NCI-H2227 treated with DMSO at 0.1 percent for 48 hours (cell line): ENCODE measurements around the gene CCDC66.

Experiments used
- DNase-seq: peaks from one replicate; lab custom pipeline; 2025; lab: John Stamatoyannopoulos, UW

CCDC66 gene

DNA sequence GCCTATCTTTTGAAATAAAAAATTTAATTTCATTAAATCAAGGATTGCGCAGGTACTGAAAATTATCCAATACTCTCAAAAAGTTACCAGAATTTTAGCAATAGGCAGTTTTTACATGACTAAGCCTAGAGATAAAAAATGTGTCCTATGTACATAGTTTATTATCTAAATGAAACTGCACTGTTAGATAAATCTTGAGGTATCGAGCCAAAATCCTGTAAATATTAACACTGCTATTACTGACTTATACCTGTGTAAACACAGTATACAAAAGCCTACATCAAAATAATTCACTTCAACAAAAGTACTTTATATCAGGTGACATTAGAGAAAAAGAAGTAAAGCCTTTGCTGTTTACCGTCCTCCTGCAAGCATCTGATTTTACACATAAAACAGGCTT, 65.4 kb downstream of the CCDC66 start:
- DNase-seq, result no peak

DNA sequence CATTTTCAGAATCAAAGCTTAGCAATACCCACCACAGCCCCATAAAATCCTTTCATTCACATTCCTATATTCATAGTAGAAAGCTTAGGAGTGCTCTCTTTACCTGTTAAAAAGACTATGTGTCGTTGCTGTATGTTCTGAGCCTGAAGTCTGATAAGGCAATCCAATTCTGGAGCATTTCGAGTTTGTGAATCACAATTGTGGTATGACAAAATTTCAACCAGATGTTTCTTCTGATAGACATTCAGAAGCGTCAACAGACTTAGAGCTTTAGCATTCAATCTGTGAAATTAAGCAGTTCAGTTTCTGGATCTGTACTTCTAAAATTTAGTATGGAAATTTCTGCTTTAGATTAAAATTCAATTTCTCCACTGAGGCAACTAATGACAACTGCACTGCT, 67.8 kb downstream of the CCDC66 start:
- DNase-seq, result no peak

DNA sequence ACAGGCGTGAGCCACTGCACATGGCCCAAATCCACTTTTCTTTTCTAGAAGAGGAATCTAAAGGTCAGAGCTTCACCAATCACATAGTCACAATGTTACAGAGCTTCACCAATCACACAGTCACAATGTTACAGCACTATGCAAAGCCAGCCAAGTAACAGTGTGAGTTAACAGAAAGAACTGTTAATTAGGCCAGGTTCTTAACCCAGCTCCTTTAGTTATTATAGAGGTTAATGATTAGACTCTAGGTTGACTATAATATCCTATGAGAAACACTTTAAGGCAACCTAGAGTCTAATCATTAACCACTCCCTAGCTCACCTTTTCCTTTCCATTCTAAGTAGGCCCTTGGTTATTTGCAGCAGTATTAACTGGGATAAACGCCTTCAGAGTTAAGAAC, 72.1 kb downstream of the CCDC66 start:
- DNase-seq, result no peak

DNA sequence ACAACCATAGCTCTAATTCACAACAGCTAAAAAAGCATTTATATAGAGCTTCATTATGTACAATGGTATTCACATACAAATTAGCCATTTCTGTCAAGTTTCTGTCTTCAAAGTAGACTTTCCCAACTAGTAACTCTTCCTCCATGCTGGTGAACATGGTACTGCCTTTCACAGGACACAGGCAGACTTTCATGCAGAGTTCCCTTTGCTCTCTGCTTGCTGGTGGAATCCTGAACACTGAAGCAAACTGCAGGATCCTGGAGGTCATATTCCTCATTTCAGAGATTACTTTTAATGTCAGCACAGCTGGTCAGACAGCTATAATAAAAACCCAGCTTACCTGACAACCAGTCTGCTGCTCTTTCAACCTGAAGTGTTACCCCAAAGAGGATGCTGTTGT, 72.5 kb downstream of the CCDC66 start:
- DNase-seq, result no peak

DNA sequence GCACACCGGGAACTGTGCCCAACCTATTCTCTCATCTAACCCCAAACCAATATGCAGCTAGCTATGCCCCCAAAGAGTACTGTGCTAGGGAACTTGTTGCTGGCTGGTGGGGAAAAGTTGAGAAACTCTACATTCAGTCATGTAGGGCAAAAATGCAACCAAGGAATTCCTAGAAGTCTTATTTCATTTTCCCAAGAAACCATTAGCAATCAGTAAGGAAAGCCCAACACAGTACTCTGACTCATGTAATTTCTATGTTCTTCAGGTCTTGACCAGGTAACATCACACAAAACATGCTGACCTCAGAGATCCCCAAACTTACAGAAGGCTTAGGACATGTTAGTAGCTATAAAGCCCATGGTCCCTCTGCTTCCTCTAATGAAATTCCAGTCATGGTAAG, 74.0 kb downstream of the CCDC66 start:
- no peak for DNase-seq

DNA sequence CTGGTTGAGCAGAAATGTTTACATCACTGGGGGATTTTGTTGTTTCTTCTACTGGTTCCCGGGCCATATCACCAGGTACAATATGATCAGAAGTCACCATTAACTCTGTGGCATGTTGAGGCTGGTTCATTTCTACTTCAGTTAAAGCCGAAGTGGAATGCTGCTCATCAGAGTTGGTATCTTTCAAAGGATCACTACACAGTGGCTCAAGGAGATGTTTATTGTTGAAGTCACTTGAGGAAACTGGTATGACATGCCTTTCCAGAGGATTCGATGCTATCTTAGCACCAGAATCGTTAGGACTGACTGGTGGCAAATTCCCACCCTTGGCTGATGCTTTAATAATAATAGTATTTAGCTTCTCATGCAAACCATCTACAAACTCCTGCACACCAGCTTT, 76.2 kb downstream of the CCDC66 start:
- DNase-seq, result no peak

DNA sequence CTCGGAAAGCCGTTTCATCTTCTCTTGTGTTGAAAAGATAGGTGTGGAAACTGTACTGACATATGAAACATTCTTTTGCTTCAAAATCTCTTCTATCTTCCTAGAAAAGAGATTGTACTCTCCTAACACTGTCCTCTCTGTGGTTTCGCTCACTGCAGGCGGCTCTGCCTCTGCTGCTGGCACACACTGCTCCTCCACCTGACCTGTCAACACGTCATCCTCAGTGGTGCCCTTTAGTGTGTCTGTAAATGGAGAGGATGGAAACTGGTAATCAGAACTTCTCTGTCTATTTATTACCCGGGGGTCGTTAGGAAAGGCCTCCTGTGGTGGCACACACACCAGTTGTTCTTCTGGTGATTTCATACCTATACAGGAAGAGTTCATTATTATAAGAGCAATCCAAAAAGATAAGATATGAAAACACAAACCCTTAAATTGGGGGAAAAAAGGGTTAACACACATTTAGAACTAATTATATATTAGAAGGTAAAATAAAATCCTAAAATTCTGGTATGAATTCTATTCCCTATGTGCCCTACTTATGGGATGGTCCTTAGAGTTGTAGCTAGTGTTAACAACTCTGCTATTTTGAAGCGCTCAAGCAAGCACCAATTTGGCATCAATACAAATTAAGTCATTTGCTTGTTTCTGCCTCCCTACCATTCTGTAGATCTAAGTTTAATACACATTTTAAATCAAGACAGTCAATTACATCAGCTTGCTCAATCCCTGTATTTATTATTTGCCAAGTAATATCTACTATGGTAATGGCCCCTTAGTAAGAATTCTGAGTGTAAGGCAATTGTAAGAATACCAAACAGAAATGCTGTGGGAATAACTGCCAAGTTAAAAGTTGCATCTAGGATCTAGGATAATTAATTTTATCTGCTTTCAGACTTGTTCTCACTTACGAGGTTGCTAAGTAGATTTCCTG, 76.9 kb downstream of the CCDC66 start:
- DNase-seq, result no peak

DNA sequence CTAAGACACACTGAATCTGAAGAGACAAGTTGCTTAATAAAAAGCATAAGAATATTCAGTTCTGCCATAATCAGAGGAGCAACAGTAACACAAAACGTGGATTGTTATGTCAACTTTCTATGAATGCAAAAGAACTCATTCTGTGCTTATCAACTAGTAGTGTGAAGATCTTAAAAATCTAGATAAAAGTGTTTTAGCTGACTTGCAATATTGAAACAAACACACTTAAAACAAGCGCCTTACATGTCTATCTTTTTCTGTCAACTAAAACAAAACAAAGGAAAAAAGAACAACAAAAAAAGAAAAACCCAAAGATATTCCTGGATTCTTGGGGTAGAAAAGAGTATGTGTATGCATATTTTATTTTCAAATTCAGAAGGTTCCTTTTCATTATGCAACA, 88.4 kb downstream of the CCDC66 start:
- DNase-seq, result no peak

DNA sequence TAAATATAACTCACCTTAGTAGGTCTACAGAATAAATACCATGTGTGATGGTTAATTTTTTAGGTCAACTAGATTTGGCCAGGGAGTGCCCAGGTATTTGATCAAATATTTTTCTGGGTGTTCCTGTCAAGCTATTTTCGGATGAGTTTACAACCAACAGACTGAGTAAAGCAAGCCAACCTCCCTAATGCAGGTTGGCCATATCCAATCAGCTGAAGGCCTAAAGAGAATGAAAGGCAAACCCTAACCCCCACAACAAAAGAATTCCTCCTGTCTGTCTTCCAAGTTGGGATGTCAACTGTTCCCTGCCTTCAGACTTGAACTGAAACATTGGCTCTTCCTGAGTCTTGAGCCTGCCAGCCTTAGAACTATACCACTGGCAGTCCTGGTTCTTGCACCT, 97.5 kb downstream of the CCDC66 start:
- no peak for DNase-seq

DNA sequence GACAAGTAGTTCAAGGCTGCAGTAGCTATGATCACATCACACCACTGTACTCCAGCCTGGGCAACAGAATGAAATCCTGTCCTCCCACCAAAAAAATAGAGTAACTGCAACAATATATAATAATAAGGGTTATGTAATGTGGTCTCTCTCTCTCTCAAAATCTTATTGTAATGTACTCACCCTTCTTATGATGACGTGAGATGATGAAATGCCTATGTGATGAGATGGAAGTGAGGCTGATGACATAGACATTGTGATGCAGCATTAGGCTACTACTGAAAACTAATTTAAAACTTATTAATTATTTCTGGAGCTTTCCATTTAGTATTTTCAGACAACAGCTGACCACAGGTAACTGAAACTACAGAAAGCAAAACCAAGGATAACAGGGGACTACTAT, 98.7 kb downstream of the CCDC66 start:
- no peak for DNase-seq

DNA sequence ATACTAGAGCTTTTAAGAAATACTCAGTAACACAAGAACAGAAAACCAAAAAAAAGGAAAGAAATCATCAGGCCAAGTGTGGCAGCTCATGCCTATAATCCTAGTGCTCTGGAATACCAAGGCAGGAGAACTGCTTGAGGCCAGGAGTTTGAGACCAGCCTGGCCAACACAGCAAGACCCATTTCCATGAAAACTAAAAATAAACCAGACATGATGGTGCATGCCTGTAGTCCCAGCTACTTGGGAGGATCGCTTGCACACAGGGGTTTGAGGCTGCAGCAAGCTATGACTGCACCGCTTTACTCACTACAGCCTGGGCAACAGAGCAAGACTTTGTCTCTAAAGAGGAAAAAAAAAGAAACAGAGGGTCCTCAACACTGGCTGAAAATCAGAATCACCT, 107.8 kb downstream of the CCDC66 start:
- no peak for DNase-seq

DNA sequence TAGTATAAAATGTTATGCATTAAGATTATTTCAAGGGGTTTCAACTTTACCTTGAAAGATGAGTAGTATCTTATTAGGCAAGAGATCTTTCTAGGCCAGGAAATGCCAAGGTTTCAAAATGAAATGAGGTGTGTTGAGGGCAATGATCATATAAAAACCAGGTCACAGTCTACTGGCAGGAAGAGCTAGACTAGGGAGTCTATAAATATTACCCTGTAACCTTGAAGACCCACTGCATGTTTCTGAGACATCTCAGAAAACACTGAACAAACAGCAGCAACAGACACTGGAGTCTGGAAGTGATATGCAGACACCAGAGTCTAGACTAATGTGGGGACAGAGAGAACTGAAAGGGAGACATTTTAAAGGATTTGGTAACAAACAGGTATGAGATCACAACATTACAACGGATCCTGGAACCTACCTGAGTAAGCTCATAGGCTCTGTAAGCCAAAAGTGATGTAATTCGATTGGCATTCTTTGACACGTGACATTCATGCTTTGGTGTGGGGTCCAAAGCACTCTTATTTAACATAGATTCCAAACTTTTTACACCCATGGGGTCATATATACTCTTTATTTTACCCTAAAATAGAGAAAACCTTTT, 111.1 kb downstream of the CCDC66 start:
- DNase-seq, result no peak
